ENCODE data around the gene PLOD1.

DNA sequence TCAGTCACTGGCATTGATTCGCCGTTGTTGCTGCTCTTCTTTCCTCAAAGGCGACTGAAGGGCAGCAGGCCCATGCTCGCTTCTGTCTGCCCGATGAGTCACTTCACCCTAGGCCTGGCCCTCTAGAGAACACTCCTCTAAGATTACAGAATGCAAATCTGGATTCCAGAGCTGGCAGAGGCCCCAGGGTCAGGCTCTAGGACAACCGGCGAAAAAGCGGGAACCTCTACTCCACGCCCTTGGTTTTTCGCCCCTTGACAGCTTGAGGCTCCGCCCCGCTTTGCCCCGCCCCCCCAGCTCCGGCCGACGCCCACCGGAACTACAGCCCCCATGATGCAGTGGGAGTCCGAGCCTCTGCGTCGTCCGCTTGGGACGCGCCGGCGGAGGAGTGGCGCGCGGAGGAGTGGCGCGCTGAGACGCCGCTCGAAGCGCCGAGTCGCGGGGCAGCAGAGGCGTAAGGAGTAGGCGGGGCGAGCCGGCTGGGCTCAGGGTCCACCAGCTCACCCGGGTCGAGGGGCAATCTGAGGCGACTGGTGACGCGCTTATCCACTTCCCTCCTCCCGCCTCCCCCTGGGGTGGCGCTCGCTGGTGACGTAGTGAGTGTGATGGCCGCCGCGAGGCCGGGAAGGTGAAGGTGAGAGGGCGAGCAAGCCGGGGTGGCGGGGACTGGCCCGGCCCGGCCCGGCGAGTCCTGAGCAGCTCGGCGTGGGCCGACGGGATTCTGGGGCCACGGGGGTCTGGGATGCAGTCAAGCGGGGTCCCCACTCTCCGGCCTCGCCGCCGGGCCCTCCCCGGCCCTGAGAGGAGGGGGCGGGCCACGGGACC is 45.5 kb downstream of the PLOD1 start, which contains the start of gene MFN2:
- TF ChIP-seq CTCF (conservative IDR thresholded peaks at IDR 0.05) (no peak), EZH2 (IDR thresholded peaks at IDR 0.05; ENCODE audit: low read depth) (no peak)
